Endothelial cell of umbilical vein (primary cell): ENCODE measurements around the gene PDCD1LG2.

Source experiments
- CTCF ChIP-seq, 2 donors: IDR thresholded peaks; 1 replicate in 1 of 2; 2 replicates in 1 of 2; pipeline ENCODE4 v1.5.1; 2011; ENCODE audit warnings: low read length in 2 of 2, mild to moderate bottlenecking in 2 of 2, moderate library complexity in 2 of 2, control low read depth in 1 of 2, inconsistent platforms in 1 of 2, low read depth in 1 of 2; ENCODE audit not compliant: insufficient read depth in 1 of 2; ENCODE audit errors: extremely low read depth in 1 of 2
- MYC ChIP-seq: IDR thresholded peaks from one replicate; pipeline ENCODE4 v1.6.1; 2011; ENCODE audit warnings: mild to moderate bottlenecking, low read depth, low read length
- POLR2A ChIP-seq: IDR thresholded peaks from 2 replicates; pipeline ENCODE4 v1.6.1; 2012; ENCODE audit warnings: low read depth, mild to moderate bottlenecking, control low read depth, low read length
- POLR2AphosphoS5 ChIP-seq: IDR thresholded peaks from 2 replicates; pipeline ENCODE4 v1.6.1; 2012; ENCODE audit warnings: low read depth, mild to moderate bottlenecking, control low read depth, low read length, moderate library complexity; ENCODE audit not compliant: insufficient read depth

- TF ChIP-seq CTCF (IDR thresholded peaks at IDR 0.05; ENCODE audit: extremely low read depth in 1 of 2, insufficient read depth in 1 of 2, low read depth in 1 of 2, low read length in 2 of 2): no peak
- TF ChIP-seq POLR2A: no peak
- no peak for TF ChIP-seq MYC
- no peak for TF ChIP-seq POLR2AphosphoS5
These were observed 98.2 kb downstream of the PDCD1LG2 start for GRCh38 chr9:5608298-5609225.
